HG03575 (cell line): ENCODE measurements around the gene ACSL1.

Experiments used
- ATAC-seq: cut with Tn5 transposase; IDR thresholded peaks from one replicate; pipeline ENCODE4 v1.9.1; 2021; ENCODE audit not compliant: unreplicated experiment, insufficient number of reproducible peaks, low FRiP score; ENCODE audit errors: extremely low read depth

ACSL1 gene

DNA sequence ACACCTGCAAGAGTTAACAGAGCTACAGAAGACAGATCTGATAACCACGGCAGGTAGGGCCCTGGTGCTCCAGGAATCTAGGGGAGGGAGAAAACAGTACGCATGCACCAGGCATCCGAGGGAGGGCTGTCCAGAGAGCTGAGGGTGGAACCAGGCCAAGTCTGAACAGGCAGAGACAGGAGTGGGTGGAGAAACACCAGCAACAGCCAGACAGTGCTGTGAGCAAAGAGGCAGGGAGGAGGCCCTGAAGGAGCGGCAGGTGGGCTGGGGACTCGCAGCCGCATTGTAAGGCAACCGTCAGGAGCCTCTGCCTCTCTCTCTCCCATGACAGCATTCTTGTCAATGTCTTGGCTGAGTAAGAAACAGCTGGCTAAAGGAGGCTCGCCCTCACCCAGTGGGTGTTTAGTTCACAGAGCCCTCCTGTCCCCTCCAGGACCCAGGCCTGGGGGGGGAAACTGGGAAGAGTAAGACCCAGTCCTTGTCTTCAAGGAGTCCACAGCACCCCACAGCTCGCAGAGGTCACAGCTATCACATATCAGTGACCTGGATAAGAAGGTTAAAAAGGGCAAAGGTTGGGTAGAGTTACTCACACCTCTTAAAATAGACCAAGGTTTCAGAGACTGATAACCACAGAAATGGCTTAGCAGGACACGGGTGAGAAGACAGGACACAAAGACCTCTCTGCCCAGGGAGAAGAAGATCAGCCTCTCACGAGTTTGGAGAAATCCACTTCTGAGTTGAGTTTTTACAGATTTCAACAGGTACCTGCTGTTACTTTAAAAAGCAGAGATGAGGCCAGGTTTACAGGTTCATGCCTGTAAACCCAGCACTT is 10.5 kb downstream of the ACSL1 start:
- ATAC-seq, result peak; percentile 51

DNA sequence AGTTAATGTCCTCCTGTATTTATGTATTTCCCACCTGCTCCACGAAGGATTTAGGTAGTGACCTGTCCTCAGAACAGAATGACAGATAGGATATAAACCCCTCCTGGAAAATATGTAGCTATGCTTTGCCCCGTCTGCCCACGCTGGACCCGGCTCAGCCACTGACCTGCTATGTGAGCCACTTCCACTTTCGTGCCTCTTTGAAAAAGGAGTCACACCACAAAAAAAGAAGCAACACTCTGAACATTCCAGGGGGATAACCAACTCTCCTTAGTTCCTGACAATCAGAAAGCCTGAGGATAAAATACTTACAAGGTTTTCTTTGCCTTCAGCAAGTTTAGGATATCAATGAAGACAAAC is 11.1 kb downstream of the ACSL1 start:
- no peak for ATAC-seq

DNA sequence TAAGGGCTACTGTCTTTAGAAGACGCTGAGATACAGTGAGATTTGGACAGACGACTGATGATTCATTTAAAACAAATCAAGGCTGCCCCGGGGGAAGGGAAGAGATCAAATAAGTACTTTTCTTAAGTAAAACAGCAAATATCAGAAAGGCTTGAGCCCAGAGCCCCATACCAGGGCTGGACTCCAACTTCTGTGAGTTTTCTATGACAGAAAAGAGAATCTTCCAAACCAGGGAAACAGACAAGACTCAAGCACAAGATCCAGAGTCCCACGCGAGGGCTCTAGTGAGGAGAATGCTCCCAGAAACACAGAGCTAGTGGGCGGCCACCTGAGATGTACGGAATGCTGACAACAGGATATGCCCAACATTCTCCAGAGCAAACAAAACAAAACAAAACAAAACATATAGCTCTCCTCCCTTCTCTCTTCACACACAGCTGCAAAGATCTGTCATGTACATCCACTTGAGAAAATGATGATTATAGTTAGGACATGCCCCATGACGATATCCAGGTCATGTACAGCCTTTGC is 13.1 kb downstream of the ACSL1 start:
- ATAC-seq, result no peak

DNA sequence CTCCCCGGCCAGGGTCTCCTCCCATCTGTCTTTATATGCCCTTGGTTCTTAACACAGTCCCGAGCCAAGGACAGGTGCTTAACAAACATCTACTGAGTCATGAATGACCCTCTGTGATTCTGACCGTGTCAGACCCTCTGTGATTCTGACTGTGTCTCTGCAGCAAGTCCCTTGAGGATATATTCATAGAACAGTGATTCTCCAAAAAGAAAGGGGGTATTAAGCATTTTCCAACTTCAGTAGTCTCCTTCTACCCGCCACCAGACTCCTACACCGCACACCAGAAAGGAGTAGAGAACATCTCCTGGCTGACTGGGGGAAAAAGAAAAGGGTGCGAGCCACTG is 13.6 kb downstream of the ACSL1 start:
- ATAC-seq, result no peak

DNA sequence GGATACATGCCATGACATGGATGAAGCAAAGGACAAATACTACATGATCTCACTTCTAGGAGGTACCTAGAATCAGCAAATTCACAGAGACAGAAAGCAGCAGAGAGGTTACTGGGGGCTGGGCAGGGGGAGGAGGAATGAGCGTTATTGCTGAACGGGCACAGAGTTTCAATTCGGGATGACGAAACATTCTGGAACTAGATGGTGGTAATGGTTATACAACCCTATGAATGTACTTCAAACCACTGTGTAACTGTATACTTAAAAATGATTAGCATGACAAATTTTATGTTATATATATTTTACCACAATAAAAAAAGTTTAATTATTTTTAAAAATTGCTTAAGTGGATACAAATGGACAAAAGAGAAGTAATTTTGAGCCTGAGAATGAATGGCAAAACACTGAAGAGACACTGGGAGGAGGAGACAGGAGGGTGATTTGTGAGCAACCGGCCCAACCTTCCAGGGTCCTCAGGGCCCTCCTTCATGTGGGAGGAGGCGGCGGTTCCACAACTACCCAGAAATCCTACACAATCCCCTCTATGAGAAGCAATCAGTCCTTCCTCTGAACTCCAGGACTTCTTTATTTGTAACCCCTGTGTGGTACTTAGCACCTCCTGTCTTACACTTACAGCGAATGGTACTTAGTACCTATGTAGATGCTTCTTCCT is 14.1 kb downstream of the ACSL1 start:
- ATAC-seq, result no peak

DNA sequence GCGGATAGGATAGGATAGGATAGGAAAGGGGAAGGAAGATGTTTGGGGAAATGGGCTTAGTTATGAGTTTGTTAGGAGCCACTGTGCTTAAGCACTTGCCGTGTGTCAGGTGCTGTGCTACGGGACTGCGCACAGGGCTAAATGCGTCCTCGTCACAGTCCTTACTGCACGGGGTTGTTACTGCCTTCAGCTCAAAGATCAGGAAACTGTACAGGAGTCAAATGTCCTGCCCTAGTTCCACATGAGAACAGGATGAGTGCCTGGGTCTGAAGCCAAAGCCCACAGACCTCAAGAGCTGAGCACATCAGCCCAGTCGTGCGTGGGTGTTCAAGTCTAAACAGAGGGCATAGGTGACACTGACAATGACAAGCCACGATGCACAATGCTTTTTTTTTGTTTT is 15.0 kb downstream of the ACSL1 start:
- ATAC-seq, result no peak

DNA sequence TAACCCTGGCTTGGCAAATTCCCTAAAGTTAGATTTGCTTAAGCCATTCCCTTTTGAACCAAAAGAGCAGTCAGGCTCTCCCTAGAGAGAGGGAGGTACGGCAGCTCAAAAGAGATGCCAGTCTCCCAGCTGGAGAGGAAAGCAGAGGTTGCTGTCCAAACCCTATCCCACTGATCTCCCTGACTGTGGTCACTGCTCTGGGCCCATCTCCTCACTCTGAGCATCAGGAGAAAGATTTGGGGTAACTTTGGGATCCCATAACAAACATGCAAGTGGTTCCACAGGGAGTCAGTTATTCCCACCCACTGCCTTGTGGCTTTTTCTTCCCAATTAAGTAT is 17.1 kb downstream of the ACSL1 start:
- ATAC-seq, result no peak

DNA sequence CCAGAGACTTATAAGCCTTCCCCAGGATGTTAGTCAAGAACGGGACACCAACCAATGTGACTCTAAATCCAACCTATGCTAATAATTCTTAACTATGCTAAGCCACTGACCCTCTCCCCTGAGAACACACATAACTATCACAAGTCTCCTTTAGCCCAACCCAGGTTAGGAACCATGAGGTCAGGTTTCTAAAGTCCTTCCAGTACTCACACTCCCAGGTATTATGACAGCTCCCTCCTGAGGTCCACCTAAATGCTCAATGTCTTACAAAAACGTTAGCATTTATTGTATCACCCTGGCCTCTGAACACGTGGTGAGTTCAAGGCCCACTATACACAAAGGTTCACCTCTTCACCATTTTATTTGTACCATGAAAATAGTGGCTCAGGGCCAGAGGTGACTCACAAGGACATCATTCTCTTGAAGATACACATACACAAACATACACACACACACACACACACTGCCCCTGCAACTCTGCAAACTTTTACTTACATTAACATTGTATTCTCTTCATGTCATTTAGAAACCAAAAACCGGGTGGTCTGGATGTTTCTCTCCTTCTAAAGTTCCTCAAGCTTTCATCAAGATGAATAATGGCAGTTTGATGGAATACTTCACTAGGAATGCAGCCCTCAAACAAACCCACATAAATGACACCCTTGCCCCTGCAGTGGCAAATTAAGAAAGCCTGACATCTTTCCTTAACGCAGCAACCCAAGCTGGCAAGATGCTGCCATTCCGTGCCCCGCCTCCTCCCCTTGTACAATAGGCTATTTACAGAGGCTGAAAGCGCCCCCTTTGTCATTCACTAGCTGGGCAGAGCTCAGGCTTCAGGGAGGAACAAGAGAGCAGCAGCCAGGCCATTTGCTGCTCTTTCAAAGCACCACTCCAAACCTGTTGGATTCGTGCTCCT is 17.7 kb downstream of the ACSL1 start:
- ATAC-seq, result no peak

DNA sequence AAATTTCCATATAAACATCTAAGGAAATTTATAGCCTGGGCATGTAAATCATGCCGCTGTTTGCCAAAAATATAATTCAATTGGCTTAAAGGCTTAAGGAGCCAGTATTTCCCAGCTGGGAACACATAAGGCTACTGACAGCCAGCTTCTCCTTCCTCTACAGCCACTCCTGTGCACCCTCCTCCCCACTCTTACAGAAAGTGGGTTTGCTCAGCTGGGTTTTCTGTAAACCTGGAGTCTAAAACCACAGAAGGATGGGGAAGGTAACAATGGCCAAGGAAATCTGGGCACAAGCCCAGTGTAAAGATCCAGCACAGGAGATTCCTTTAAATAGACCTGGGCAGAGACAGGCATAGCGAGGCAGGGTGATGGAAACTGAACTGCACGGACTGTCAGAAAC is 18.5 kb downstream of the ACSL1 start:
- ATAC-seq, result no peak

DNA sequence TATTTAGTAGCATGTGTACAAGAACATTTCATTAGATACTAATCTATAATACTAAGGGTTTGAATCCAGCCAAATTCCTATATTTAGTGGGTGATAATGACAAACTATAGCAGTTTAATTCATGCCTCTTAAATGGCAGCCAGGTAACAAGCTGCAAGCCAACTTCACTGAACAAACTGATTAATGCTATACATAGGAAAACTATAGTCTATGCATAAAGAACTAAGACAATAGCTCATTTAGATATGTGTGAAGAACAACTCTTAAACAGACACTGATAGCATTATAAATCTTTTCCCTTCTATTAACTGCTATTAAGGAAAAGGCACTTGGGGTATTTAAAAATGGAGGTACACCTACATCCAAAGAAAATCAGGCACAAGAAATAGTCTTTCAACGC is 19.1 kb downstream of the ACSL1 start:
- ATAC-seq, result no peak

DNA sequence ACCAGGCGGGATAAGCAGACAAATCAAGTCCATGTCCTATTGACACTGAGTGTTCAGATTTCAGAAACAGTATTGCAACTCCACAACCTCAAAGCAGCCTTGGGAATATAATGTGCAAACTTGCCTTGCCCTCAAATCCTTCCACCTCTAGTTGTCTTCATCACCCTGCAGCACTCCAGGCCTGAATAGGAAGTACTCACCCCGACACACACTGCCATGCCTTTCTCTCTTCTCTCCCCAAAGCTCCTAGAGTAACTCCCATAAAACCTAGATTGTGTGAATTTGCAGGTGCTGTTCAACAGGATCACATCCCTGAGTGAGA is 19.6 kb downstream of the ACSL1 start:
- ATAC-seq, result no peak

DNA sequence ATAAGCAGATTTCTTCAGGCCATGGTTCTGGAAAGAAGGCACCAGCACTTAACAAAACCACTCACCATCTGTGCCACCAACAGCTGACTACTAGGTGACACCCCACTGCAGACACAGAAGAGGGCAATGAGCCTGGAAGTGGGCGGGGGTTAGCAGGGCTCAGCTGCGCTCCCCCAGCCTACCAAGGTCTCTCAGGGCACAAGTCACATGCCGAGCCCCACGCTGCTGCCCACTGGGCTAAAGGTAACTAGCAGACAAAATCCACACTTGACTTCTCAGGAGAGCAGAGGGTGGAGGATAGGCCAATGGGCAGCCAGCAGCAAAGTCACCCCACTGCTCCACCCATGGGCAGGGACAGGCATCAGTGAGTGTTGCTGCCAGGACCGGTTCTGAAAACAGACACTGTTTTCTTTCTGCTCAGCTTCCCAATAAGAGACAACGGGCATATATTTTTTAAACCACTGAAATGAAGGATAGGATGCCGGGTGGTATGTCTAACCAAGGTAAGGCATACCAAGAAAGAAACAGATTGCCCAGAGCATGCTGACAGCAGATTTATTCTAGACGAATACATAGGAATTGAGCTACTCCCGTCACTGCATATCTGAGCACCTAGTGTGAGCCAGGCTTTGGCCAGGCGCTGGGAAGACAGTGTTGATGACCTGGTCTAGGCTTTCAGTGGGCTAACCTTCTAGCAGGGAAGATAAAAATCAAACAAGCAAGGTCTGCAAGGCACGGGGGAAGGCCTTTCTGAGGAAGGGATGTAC is 20.1 kb downstream of the ACSL1 start:
- ATAC-seq, result peak; percentile 50

DNA sequence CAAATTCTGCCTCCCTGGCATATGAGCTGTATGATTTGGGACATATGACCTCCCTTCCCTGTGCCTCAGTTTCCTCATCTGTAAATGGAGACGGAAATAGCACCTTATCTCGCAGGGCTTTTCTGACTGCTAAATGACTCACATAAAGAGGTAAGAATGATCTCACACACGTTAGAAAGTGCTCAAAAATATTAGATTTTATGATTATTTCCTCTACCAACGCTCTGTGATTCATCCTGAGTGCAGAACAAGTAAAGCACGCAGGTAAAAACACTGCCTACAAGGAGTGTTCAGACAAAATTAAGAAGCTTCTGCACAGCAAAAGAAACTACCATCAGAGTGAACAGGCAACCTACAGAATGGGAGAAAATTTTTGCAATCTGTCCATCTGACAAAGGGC is 21.1 kb downstream of the ACSL1 start:
- ATAC-seq, result no peak

DNA sequence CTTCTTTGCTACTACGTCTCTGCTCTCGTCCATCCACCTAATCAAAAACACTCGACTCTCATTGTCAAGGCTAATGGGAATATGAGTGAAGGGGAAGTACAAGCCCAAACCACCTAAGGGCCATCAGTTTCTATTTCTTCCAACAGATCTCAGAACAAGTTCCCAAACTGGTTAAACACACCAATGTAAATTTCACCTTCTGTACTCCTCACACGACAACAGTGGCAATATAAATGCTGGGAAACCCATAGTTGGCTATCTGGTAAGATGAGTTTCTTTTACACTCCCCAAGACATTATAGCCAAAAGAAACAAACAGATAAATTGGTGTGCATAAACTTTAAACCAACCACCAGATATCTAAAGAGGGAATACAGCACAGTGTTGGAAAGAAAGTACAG is 21.9 kb downstream of the ACSL1 start:
- no peak for ATAC-seq

DNA sequence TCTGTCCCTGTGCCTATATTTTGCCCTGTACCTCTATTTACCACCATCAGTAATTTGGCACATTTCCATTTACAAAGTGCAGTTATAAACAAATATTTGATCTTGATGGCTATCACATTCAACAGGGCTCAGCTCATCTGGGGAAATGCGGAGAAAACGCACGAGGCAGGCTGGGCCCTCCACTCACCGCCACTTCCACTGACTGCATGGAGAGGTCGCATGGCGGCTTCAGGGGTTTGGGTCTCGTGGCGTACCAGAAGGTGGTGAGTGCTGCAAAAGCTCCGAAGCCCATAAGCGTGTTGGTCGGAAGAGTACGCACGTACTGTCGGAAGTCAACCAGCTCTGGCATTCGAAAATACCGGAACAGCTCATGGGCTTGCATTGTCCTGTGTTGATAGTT is 22.6 kb downstream of the ACSL1 start:
- no peak for ATAC-seq

DNA sequence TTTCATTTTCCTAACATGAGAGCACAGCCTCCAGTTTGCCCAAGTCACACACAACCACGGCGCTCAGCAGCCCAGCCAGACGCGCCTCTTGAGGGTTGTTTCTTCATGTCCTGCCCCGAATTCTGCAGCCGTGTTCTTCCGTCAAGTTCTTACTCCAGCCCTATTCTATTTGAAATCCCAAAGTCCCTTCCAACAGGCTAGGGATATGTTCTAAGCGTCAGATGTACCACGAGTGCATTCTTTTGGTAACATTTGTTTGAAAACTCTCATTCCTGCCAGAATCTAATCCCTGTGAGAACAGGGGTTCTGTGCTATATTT is 23.1 kb downstream of the ACSL1 start:
- no peak for ATAC-seq

DNA sequence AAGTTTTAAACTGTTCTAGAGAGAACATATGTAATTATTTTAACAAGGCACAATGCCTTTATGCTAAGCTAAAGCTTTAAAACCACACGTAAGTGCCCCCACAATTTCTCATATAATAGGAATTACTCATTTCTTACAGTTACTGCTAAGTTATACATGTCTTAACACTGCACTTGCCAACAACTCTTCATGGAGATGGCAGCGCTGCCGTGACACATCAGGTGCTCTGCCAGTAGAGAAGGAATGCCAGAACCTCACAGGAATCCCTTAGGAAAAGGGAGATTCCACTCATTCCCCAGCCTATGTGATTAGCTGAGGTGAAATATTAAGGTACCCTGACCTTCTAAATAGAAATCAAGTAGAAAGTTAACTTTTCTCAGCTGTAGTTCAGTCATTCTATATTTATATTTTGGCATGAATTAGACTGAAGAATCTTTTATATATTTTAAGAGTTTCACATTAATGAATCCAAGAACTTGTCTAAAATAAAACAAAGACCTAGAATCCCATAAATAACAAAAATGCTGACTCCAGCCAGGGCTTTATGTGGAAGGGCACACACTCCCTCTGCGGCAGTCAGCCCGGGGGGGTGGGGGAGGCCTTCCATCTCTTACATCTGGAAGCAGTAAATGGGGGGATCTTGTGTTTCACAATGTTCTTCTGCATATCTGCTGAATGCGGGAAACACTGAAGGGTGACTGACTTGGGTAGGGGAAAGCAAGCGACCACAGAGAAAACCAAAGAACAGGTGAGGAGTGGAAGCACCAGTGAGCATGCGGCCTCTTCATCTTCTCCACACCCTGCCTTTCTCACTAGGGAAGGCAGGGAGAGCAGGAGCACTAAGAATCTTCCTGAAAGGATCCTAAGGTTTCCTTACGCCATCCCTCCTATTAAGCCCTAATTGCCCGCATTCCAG is 23.7 kb downstream of the ACSL1 start:
- ATAC-seq, result no peak

DNA sequence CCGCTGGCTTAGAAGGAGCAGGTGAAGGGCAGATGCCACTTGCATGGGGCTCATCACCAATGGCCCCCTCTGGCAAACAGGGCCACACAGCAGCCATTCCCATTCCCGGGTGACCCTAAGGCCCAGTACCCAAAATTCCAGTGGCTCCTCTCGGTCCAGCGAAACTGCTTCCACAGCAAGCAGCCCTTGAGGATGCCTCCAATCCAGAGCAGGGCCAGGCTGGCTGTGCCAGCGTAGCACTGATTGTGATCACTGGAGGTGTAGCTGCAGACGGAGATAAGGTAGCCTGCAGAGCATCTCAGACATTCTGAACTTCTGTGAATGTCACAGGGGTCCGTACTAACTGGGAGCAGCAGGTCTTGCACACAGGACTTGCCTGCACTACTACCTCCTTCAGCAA is 27.3 kb downstream of the ACSL1 start:
- no peak for ATAC-seq
